ENCODE measurements around the gene CTDSPL.
A peak's percentile ranks its signal among the peaks of the same experiment; 100 is the strongest.

CTDSPL gene

GRCh38 chr3:37913522-37913921 lies 51.8 kb downstream of the CTDSPL start:
- no peak for DNase-seq (ENCODE audit: low read depth)

GRCh38 chr3:37916685-37917084 lies 55.0 kb downstream of the CTDSPL start:
- no peak for DNase-seq (ENCODE audit: low read depth)

- DNase-seq (ENCODE audit: low read depth) = no peak
These were observed 56.9 kb downstream of the CTDSPL start for GRCh38 chr3:37918627-37919026.

GRCh38 chr3:37920156-37920699 lies 58.5 kb downstream of the CTDSPL start:
- no peak for DNase-seq (ENCODE audit: low read depth)

GRCh38 chr3:37921025-37921424 lies 59.3 kb downstream of the CTDSPL start:
- DNase-seq (ENCODE audit: low read depth) = no peak

- peak; percentile 77 for DNase-seq (ENCODE audit: low read depth)
These were observed 61.3 kb downstream of the CTDSPL start for GRCh38 chr3:37922721-37923568.

- DNase-seq (ENCODE audit: low read depth) = no peak
These were observed 61.9 kb downstream of the CTDSPL start for GRCh38 chr3:37923569-37924040.

GRCh38 chr3:37924453-37924852 lies 62.8 kb downstream of the CTDSPL start:
- DNase-seq (ENCODE audit: low read depth) = no peak

- DNase-seq (ENCODE audit: low read depth) = no peak
These were observed 63.5 kb downstream of the CTDSPL start for GRCh38 chr3:37925157-37925556.

GRCh38 chr3:37926611-37927010 lies 64.9 kb downstream of the CTDSPL start:
- no peak for DNase-seq (ENCODE audit: low read depth)

- no peak for DNase-seq (ENCODE audit: low read depth)
These were observed 68.8 kb downstream of the CTDSPL start for GRCh38 chr3:37930495-37930894.

GRCh38 chr3:37932505-37932904 lies 70.8 kb downstream of the CTDSPL start:
- no peak for DNase-seq (ENCODE audit: low read depth)

- DNase-seq (ENCODE audit: low read depth) = no peak
These were observed 73.1 kb downstream of the CTDSPL start for GRCh38 chr3:37934631-37935289.

GRCh38 chr3:37935290-37935668 lies 73.6 kb downstream of the CTDSPL start:
- no peak for DNase-seq (ENCODE audit: low read depth)

- no peak for DNase-seq (ENCODE audit: low read depth)
These were observed 74.3 kb downstream of the CTDSPL start for GRCh38 chr3:37935756-37936666.

GRCh38 chr3:37937156-37937555 lies 75.5 kb downstream of the CTDSPL start:
- DNase-seq (ENCODE audit: low read depth) = no peak

GRCh38 chr3:37938011-37938410 lies 76.3 kb downstream of the CTDSPL start:
- DNase-seq (ENCODE audit: low read depth) = no peak

- DNase-seq (ENCODE audit: low read depth) = no peak
These were observed 78.7 kb downstream of the CTDSPL start for GRCh38 chr3:37940242-37940908.

- DNase-seq (ENCODE audit: low read depth) = no peak
These were observed 80.2 kb downstream of the CTDSPL start for GRCh38 chr3:37941608-37942508.

- no peak for DNase-seq (ENCODE audit: low read depth)
These were observed 81.0 kb downstream of the CTDSPL start for GRCh38 chr3:37942646-37943045.

All from CMK (cell line).